ENCODE measurements around the gene RAB20. TPM values are rescaled to one million over a fixed set of nuclear protein-coding genes. Genes with fewer than 3 reads are reported as not detected.

The RAB20 gene
- polyA plus RNA-seq, 1 donor from 2014 or later = not detected

GRCh38 chr13:110525328-110526319, 35.9 kb downstream of the RAB20 start:
- no peaks in the 10 kb centered on the region for H3K79me2 ChIP-seq (replicated peaks; ENCODE audit: insufficient read depth, low read length)
- H4K20me1 ChIP-seq (ENCODE audit: insufficient read depth) = no peaks in the 10 kb centered on the region
- H3K9ac ChIP-seq (ENCODE audit: low read length) = no peak overlapping the region
- no peak overlapping the region for H3K4me2 ChIP-seq (ENCODE audit: low read length)
- H2AFZ ChIP-seq (ENCODE audit: low read depth, low read length) = no peak overlapping the region
- H3K27me3 ChIP-seq (ENCODE audit: insufficient read depth, low read depth, low read length) = no peaks in the 10 kb centered on the region
- no peak overlapping the region for H3K4me3 ChIP-seq (ENCODE audit: low read length)
- H3K36me3 ChIP-seq (ENCODE audit: insufficient read depth, low read length) = no peaks in the 10 kb centered on the region
- no peak overlapping the region for H3K27ac ChIP-seq (ENCODE audit: low read length)
- H3K9me3 ChIP-seq (ENCODE audit: low read length) = no peaks in the 10 kb centered on the region
- no peaks in the 10 kb centered on the region for H3K9me2 ChIP-seq (ENCODE audit: insufficient read depth, low read length)
- TF ChIP-seq REST (IDR thresholded peaks at IDR 0.05; ENCODE audit: borderline replicate concordance) = no peak
- no peak for TF ChIP-seq EP300 (conservative IDR thresholded peaks at IDR 0.05; ENCODE audit: poor library complexity, severe bottlenecking)
- TF ChIP-seq MXI1 (conservative IDR thresholded peaks at IDR 0.05; ENCODE audit: poor library complexity, severe bottlenecking) = no peak
- no peak for TF ChIP-seq RAD21 (conservative IDR thresholded peaks at IDR 0.05)
- TF ChIP-seq, protein P1, sequence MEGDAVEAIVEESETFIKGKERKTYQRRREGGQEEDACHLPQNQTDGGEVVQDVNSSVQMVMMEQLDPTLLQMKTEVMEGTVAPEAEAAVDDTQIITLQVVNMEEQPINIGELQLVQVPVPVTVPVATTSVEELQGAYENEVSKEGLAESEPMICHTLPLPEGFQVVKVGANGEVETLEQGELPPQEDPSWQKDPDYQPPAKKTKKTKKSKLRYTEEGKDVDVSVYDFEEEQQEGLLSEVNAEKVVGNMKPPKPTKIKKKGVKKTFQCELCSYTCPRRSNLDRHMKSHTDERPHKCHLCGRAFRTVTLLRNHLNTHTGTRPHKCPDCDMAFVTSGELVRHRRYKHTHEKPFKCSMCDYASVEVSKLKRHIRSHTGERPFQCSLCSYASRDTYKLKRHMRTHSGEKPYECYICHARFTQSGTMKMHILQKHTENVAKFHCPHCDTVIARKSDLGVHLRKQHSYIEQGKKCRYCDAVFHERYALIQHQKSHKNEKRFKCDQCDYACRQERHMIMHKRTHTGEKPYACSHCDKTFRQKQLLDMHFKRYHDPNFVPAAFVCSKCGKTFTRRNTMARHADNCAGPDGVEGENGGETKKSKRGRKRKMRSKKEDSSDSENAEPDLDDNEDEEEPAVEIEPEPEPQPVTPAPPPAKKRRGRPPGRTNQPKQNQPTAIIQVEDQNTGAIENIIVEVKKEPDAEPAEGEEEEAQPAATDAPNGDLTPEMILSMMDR (IDR thresholded peaks at IDR 0.05; ENCODE audit: poor library complexity, severe bottlenecking) = no peak
- TF ChIP-seq TAF1 (IDR thresholded peaks at IDR 0.05; ENCODE audit: low read depth) = no peak
- no peak for TF ChIP-seq POLR2AphosphoS5 (IDR thresholded peaks at IDR 0.05)
- no peak for TF ChIP-seq EZH2 (IDR thresholded peaks at IDR 0.05; ENCODE audit: borderline replicate concordance, insufficient read depth, low read length, poor library complexity, severe bottlenecking)
- TF ChIP-seq SMC3 (conservative IDR thresholded peaks at IDR 0.05; ENCODE audit: poor library complexity) = no peak
- H3F3A ChIP-seq (ENCODE audit: insufficient read depth, low read length, poor library complexity, severe bottlenecking) = no peaks in the 10 kb centered on the region

DNA sequence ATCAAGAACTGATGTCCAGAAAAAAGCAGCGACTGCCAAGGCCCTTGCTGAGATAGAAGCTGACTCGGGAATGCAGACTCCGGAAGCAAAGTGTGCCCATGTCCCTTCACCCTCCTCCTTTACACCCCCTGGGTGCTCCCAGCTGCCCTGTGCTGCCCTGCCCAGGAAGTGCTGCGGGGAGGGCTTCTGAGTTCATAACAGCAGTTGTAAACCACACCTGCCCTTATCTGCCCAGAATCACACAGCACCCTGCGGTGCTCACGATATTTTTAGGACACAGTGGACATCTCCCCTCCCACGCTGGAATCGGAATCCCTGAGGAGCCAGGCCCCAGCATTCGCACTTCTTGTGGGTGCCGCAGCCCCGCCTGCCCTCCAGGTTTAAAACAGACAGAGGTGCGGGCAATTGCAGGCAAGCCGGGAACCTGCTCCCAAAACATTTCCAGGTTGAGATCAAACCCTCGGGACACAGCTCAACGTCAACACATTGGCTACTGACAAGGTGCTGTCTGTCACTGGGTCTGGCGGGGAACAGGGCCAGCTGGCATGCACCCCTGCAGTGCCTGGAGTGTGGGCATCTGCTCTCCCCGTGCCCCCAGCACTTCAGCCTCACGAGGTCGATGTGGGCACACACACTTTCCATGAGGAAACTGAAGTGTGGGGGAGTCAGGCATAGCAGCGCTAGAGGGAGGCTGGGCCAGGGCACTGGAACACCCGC, 36.8 kb downstream of the RAB20 start:
- no peak overlapping the region for H3K9ac ChIP-seq (ENCODE audit: low read length)
- no peaks in the 10 kb centered on the region for H4K20me1 ChIP-seq (ENCODE audit: insufficient read depth)
- H3K79me2 ChIP-seq (replicated peaks; ENCODE audit: insufficient read depth, low read length) = no peaks in the 10 kb centered on the region
- H3K27ac ChIP-seq (ENCODE audit: low read length) = no peak overlapping the region
- no peaks in the 10 kb centered on the region for H3K9me3 ChIP-seq (ENCODE audit: low read length)
- no peak overlapping the region for H3K4me2 ChIP-seq (ENCODE audit: low read length)
- TF ChIP-seq POLR2AphosphoS5 (IDR thresholded peaks at IDR 0.05) = no peak
- TF ChIP-seq, protein P1 (IDR thresholded peaks at IDR 0.05; ENCODE audit: poor library complexity, severe bottlenecking) = no peak
- TF ChIP-seq REST (IDR thresholded peaks at IDR 0.05; ENCODE audit: borderline replicate concordance) = no peak
- no peak for TF ChIP-seq RAD21 (conservative IDR thresholded peaks at IDR 0.05)
- TF ChIP-seq SMC3 (conservative IDR thresholded peaks at IDR 0.05; ENCODE audit: poor library complexity) = no peak
- no peak for TF ChIP-seq MXI1 (conservative IDR thresholded peaks at IDR 0.05; ENCODE audit: poor library complexity, severe bottlenecking)
- TF ChIP-seq TAF1 (IDR thresholded peaks at IDR 0.05; ENCODE audit: low read depth) = no peak
- no peak for TF ChIP-seq EP300 (conservative IDR thresholded peaks at IDR 0.05; ENCODE audit: poor library complexity, severe bottlenecking)
- TF ChIP-seq EZH2 (IDR thresholded peaks at IDR 0.05; ENCODE audit: borderline replicate concordance, insufficient read depth, low read length, poor library complexity, severe bottlenecking) = no peak
- no peaks in the 10 kb centered on the region for H3K36me3 ChIP-seq (ENCODE audit: insufficient read depth, low read length)
- H3F3A ChIP-seq (ENCODE audit: insufficient read depth, low read length, poor library complexity, severe bottlenecking) = no peaks in the 10 kb centered on the region
- no peaks in the 10 kb centered on the region for H3K27me3 ChIP-seq (ENCODE audit: insufficient read depth, low read depth, low read length)
- no peak overlapping the region for H3K4me3 ChIP-seq (ENCODE audit: low read length)
- no peak overlapping the region for H2AFZ ChIP-seq (ENCODE audit: low read depth, low read length)
- H3K9me2 ChIP-seq (ENCODE audit: insufficient read depth, low read length) = no peaks in the 10 kb centered on the region
